Measurements from ENCODE around the gene PSORS1C2. TPM values are rescaled to one million over a fixed set of nuclear protein-coding genes. Genes with fewer than 3 reads are reported as not detected.

The PSORS1C2 gene
- total and polyA plus RNA-seq, 5 experiments from 2014 or later = not detected

DNA sequence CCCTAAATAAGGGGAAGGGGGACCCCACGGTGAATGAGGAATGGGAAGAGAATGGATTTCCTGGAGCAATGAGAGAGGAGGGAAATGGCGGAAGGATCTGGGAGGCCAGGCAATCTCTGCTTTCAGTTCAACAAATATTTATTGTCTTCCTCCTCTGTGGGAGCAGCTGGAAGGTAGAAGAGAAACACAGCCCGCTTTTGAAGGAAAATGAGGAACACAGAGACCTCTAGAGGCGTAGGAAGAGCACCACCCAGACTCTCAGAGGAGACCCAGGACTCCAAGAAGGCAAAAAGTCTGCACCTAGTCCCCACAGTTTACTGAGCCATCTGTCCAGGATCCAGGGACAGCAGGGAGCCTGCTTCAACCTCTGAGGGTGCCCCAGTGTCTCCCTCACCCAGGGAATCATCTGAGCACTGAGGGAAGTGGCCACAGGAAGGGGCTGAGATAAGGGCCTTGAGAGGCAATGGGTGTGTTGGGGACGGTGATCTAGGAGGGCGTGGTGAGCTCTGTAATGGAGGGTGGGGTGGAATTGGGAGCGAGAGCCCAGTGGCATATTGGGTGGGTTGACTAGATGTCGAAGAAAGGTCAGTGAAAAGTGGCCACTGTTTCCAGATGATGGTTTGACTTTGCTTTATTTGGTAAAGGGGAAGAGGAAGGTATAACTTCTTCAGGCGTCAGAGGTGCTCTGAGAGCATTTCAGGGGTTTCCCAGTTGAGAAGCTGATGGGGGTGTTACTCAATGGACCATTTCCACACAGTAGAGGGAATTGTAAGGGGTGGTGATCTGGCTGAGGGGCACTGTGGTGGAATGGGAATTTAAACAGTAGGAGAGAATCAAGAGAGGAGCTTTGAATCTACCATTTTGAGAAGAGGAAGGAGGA, 23.7 kb downstream of the PSORS1C2 start:
- no peaks in the 10 kb centered on the region for H3K9me3 Mint-ChIP-seq
- peaks cover 0 to 12% (median 6%) of the 10 kb centered on the region in 5 donors for H3K27me3 Mint-ChIP-seq
- POLR2A ChIA-PET = interaction anchor here (0.9 to 1.2 kb wide), 4 partner anchors 11 to 200 kb away, joined by 3 to 4 read pairs (median 3); no protein-coding TSS in a partner anchor
- H3K36me3 Mint-ChIP-seq = no peaks in the 10 kb centered on the region
- H3K4me3 Mint-ChIP-seq = no peak overlapping the region
- H3K4me1 Mint-ChIP-seq = peaks cover 3 to 8% (median 4%) of the 10 kb centered on the region in 4 donors
- DNase-seq (no peak), ATAC-seq (peak; percentile 63 to 72)
- peak overlapping the region in 2 of 10 donors; percentile 16 to 21 for H3K27ac Mint-ChIP-seq

DNA sequence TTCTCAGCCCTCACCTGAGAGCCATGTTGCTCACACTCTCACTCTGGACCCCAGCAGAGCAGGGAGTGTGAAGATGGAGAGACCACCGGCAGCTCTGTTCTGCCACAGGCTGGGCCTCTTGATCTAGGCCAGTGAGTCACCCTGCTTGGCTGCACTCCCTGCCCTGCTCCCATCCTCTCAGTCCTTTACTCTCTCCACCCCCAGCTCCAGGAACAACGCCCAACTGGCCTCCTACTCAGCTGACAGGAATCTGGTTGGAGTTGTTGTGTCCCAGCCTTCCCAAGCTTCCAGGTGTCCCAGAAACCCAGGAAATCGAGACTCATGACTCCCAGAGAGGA, 24.4 kb downstream of the PSORS1C2 start, which contains the start of gene PSORS1C1:
Gene PSORS1C1 (plus strand): TSS at position 260 of the 338 bp plus-strand sequence. CDS start 14,833 bp downstream, outside the sequence.
- no peak for ATAC-seq
- no peaks in the 10 kb centered on the region for H3K36me3 Mint-ChIP-seq
- peaks cover 3 to 8% (median 4%) of the 10 kb centered on the region in 4 donors for H3K4me1 Mint-ChIP-seq
- no peaks in the 10 kb centered on the region for H3K9me3 Mint-ChIP-seq
- peaks cover 2 to 13% (median 11%) of the 10 kb centered on the region in 5 donors for H3K27me3 Mint-ChIP-seq
- POLR2A ChIA-PET = interaction anchor here (0.9 to 1.2 kb wide), 4 partner anchors 10 to 199 kb away, joined by 3 to 4 read pairs (median 3); no protein-coding TSS in a partner anchor
- no peak for DNase-seq
- no peak within 1 kb of the TSS for H3K4me3 Mint-ChIP-seq
- H3K27ac Mint-ChIP-seq = peak within 1 kb of the TSS in 3 of 10 donors; percentile 16 to 21 (median 20)

DNA sequence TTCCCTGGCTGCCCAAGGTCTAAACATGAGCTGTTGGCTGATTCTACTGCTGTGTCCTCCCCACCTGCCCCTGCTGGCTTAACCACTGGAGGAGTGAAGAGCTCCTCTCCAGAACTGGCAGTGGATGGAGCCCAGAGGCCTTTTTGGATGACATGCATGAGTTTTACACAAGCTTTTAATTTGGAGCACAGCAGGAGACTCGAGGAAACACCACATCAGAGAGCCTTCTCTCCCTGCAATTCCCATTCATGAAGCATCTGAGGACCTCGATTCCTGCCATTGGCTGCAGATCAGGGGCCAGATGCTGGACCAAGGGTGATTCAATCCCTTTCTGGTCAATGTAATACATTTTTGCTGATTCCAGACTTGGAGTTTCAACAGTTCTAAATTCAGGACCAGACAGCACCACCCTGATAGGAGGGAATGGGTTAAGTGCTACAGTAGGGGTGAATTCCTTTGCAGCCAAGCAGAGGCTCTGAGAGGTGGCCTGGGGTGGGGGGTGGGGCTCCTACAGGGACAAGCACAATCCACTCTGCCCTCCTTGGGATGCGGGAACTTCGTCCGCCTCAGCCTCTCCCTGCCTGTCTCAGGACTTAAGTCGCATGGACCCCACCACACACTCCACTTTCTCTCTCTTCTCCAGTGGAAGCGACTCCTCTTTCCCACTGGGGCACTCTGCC, 24.9 kb downstream of the PSORS1C2 start:
- DNase-seq = no peak
- Mint-ChIP-seq H3K36me3 (no peaks in the 10 kb centered on the region), H3K9me3 (no peaks in the 10 kb centered on the region)

DNA sequence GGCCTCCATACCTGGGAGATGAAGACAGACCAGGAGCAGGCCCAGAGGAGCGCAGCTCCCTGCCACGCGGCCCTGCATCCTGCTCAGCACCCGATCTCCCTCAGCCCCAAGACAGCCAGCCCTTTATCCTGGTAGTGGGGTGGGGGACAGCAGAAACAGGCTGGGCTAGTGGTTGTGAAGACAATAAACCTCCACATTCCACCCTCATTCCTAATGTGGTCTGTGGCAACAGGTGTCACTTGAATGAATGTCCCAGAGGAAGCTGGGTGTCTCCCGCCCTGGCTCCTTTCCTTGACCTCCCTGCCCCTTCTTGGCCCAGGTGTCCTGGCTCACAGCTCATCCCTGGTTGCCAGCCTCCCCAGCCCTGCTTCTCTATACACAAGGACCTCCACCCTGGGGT, 26.4 kb downstream of the PSORS1C2 start, which contains the start of gene C6orf15:
Gene C6orf15 (minus strand): TSS at position 98 of the 400 bp plus-strand sequence. CDS start 20 bp downstream, at position 78.
- ATAC-seq (no peak), DNase-seq (no peak)
- peaks cover 2 to 15% (median 11%) of the 10 kb centered on the region in 5 donors for H3K27me3 Mint-ChIP-seq
- H3K27ac Mint-ChIP-seq = peak within 1 kb of the TSS in 4 of 10 donors; percentile 1 to 78 (median 10)
- no peaks in the 10 kb centered on the region for H3K36me3 Mint-ChIP-seq
- peaks cover 3 to 8% (median 5%) of the 10 kb centered on the region in 4 donors for H3K4me1 Mint-ChIP-seq
- no peak within 1 kb of the TSS for H3K4me3 Mint-ChIP-seq
- H3K9me3 Mint-ChIP-seq = no peaks in the 10 kb centered on the region
- POLR2A ChIA-PET = interaction anchor here (0.9 kb wide), 1 partner anchor 10 kb away, joined by 3 read pairs; no protein-coding TSS in a partner anchor

More for the DNA sequence above, 24.9 kb downstream of the PSORS1C2 start:
- Mint-ChIP-seq H3K4me1 (peaks cover 3 to 8% (median 5%) of the 10 kb centered on the region in 4 donors), H3K27ac (peak overlapping the region in 1 of 10 donors; percentile 20), H3K4me3 (no peak overlapping the region), H3K27me3 (peaks cover 2 to 15% (median 12%) of the 10 kb centered on the region in 5 donors)
- POLR2A ChIA-PET = interaction anchor here (0.9 kb wide), 2 partner anchors 16 to 20 kb away, joined by 3 read pairs; no protein-coding TSS in a partner anchor
- no peak for ATAC-seq

DNA sequence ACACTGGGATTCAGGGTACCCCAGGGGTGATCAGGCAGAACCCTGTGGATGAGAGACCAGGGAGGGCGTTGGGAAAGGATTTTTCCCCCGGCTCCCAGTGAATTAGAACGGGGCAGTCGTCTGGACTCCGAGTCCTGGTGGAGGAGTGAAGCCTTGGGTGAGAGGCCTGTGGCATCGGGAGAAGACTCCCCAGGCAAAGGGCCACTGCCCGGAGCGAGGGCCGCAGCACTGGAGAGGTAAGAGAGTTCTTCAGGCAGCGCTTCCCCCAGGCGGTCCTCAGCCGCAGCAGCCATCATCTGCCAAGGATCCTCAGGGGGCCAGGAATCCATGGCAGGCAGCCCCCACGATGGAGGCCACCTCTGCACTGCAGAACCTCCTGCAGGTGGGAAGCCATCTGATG, 27.2 kb downstream of the PSORS1C2 start:
- POLR2A ChIA-PET = interaction anchor here (1.2 kb wide), 1 partner anchor 21 kb away, joined by 4 read pairs; no protein-coding TSS in a partner anchor
- H3K27me3 Mint-ChIP-seq = peaks cover 2 to 15% (median 11%) of the 10 kb centered on the region in 5 donors
- DNase-seq (no peak), ATAC-seq (no peak)
- no peak overlapping the region for H3K4me3 Mint-ChIP-seq
- peaks cover 3 to 8% (median 5%) of the 10 kb centered on the region in 4 donors for H3K4me1 Mint-ChIP-seq
- H3K36me3 Mint-ChIP-seq = no peaks in the 10 kb centered on the region
- no peak overlapping the region for H3K27ac Mint-ChIP-seq
- H3K9me3 Mint-ChIP-seq = no peaks in the 10 kb centered on the region

DNA sequence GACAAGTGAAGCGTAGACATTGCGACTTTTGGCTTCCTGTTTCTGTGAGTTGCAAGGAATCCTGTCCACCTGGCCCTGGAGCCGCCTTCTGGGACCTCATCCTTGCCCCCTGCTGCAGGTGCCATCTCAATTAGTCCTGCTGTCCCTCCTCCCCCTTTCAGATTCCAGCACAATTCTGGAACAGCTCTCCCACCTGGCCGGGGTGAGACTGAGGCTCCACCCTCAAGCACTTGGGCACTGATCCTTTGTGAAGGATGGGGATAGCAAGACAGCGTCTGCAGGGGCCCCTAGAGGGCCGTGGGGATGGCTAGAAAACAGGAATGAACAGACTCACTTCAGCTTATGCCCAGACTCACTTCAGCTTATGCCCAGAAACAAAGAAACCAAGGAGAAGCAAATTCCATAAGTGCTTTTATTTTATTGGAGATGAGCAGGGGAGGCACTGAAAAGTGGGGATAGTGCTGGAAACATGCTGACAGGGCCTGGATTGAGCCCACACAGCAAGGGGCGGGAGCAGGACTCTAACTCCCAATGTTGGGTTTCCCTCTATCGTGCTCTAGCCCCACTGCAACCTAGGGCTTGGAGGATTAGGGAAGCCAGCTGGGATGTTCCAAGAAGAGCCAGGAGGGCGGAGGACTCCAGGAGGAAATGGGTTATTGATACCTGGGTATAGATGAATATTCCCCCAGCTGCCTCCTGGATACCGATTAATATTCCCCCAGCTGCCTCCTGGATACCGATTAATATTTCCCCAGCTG, 27.9 kb downstream of the PSORS1C2 start:
- H3K36me3 Mint-ChIP-seq = no peaks in the 10 kb centered on the region
- POLR2A ChIA-PET = interaction anchor here (1.2 kb wide), 1 partner anchor 20 kb away, joined by 4 read pairs; no protein-coding TSS in a partner anchor
- H3K27ac Mint-ChIP-seq = peak overlapping the region in 1 of 10 donors; percentile 1
- peaks cover 2 to 15% (median 8%) of the 10 kb centered on the region in 5 donors for H3K27me3 Mint-ChIP-seq
- H3K4me3 Mint-ChIP-seq = no peak overlapping the region
- H3K4me1 Mint-ChIP-seq = peaks cover 3 to 8% (median 5%) of the 10 kb centered on the region in 4 donors
- H3K9me3 Mint-ChIP-seq = no peaks in the 10 kb centered on the region
- ATAC-seq = no peak
- no peak for DNase-seq

DNA sequence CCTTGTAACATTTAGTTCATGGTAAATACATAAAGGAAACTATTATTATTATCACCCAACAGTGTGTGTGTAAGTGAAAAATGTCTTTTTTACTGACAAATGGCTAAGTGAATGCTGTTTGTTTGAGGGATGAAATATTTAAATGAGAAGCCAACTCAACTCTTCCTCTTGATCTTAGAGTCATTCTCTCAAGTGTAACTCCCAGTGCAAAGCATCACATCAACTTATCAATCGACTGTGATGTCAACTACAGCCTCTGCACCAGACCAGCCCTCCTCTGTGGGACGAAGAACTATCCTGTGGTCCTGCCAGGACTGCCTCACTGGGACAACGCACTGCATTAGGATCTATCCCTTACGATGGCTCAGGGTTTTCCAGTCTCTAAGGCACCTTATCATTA, 31.8 kb downstream of the PSORS1C2 start:
- H3K9me3 Mint-ChIP-seq = no peaks in the 10 kb centered on the region
- H3K4me1 Mint-ChIP-seq = peaks cover 3 to 6% (median 4%) of the 10 kb centered on the region in 4 donors
- no peaks in the 10 kb centered on the region for H3K36me3 Mint-ChIP-seq
- H3K4me3 Mint-ChIP-seq = no peak overlapping the region
- ATAC-seq (no peak), DNase-seq (no peak)
- H3K27me3 Mint-ChIP-seq = peaks cover 0 to 11% (median 6%) of the 10 kb centered on the region in 5 donors
- POLR2A ChIA-PET = no interaction called here
- no peak overlapping the region for H3K27ac Mint-ChIP-seq

DNA sequence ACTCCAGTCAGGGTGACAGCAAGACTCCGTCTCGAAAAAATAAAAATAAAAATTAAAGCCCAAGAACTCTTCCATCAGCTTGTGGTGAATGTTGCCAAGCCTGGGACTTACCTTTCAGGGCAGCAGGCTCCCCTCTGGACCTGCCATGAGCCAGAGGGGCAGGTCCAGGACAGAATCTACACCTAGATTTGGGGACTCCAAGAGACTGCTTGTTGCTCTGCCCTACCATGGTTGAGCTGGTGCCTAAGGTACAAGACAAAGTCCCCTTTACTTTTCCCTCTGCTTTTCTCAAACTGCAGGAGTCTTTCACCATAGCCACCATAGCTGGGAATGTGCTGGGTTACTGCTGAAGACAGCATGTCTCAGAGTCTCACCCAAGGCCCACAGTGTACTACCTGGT, 35.7 kb downstream of the PSORS1C2 start:
- peak overlapping the region in 1 of 10 donors; percentile 60 for H3K27ac Mint-ChIP-seq
- DNase-seq = no peak
- peaks cover 3 to 6% (median 4%) of the 10 kb centered on the region in 4 donors for H3K4me1 Mint-ChIP-seq
- POLR2A ChIA-PET = interaction anchor here (0.8 to 1.5 kb wide), 4 partner anchors 9 to 24 kb away, joined by 3 to 6 read pairs (median 4); partner anchors contain the start of gene C6orf15
- no peaks in the 10 kb centered on the region for H3K27me3 Mint-ChIP-seq
- H3K9me3 Mint-ChIP-seq = no peaks in the 10 kb centered on the region
- no peak for ATAC-seq
- H3K36me3 Mint-ChIP-seq = no peaks in the 10 kb centered on the region
- no peak overlapping the region for H3K4me3 Mint-ChIP-seq

DNA sequence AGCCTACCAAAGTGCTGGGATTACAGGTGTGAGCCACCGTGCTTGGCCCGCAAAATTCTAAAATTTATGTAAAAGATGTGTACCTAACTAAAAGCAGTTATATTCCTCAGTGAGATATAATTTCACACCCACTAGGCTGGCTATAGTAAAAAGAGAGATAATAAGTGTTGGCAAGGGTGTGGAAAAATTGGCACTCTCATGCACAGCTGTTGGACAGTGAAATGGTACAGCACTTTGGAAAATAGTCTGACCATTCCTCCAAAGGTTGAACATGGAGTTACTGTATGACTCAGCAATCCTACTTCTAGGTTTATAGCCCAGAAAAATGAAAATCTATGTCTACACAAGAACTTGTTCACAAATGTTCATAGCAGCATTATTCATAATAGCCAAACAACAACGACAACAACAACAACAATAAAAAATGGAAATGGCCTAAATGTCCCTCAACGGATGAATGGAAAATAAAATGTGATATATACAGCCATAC, 40.4 kb downstream of the PSORS1C2 start:
- H3K9me3 Mint-ChIP-seq = no peaks in the 10 kb centered on the region
- ATAC-seq = no peak
- no peak overlapping the region for H3K27ac Mint-ChIP-seq
- DNase-seq = no peak
- no peaks in the 10 kb centered on the region for H3K27me3 Mint-ChIP-seq
- no peaks in the 10 kb centered on the region for H3K36me3 Mint-ChIP-seq
- H3K4me3 Mint-ChIP-seq = no peak overlapping the region
- POLR2A ChIA-PET = interaction anchor here (0.6 kb wide), 1 partner anchor 16 kb away, joined by 3 read pairs; the partner anchor contains the start of gene PSORS1C1
- peaks cover 24 to 48% (median 42%) of the 10 kb centered on the region in 4 donors for H3K4me1 Mint-ChIP-seq

DNA sequence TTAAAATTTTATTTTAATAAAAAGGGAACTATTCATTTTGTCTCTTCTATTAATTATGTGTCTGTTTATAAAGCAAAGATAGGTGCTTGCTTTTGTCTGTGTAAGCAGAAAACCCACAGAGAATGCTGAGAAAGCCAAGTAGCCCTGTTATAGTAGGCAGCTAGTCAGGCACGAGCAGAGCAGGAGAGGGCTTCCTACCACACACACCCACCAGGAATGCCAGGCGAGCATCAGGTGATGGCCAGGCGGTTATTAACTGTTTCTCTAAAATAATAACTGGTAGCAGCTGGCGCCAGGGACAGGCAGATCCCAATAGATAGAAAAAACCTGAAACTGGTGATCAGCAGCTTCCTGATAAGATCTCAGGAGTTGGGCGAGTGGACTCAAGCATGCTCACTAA, 42.2 kb downstream of the PSORS1C2 start:
- peak overlapping the region in 4 of 10 donors; percentile 63 to 86 (median 74) for H3K27ac Mint-ChIP-seq
- DNase-seq = no peak
- no peaks in the 10 kb centered on the region for H3K27me3 Mint-ChIP-seq
- no peak for ATAC-seq
- peak overlapping the region in 4 of 10 donors; percentile 22 to 54 (median 34) for H3K4me3 Mint-ChIP-seq
- no peaks in the 10 kb centered on the region for H3K36me3 Mint-ChIP-seq
- no peaks in the 10 kb centered on the region for H3K9me3 Mint-ChIP-seq
- peaks cover 20 to 44% (median 42%) of the 10 kb centered on the region in 4 donors for H3K4me1 Mint-ChIP-seq
- POLR2A ChIA-PET = interaction anchor here (0.6 to 1.1 kb wide), 5 partner anchors 9 to 436 kb away, joined by 3 to 4 read pairs (median 4); no protein-coding TSS in a partner anchor

DNA sequence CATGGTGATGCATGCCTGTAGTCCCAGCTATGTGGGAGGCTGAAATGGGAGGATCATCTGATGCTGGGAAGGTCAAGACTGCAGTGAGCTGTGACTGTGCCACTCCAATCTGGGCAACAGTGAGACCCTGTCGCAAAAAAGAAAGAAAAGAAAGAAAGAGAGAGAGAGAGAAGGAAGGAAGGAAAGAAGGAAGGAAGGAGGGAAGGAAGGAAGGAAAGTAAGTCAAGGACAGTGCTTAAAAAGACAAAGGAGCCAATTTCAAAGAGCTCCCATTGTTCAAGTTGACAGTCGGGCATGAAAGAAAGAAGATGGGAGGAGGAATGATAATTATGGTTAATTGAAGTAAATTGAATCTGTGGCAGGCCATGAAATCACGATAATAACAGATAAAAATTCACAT, 42.7 kb downstream of the PSORS1C2 start:
- Mint-ChIP-seq H3K27ac (peak overlapping the region in 5 of 10 donors; percentile 41 to 99 (median 86)), H3K4me3 (peak overlapping the region in 4 of 10 donors; percentile 13 to 66 (median 48)), H3K27me3 (no peaks in the 10 kb centered on the region), H3K4me1 (peaks cover 20 to 44% (median 42%) of the 10 kb centered on the region in 4 donors), H3K36me3 (no peaks in the 10 kb centered on the region), H3K9me3 (no peaks in the 10 kb centered on the region)
- POLR2A ChIA-PET = interaction anchor here (0.9 to 1.1 kb wide), 3 partner anchors 9 to 140 kb away, joined by 3 to 4 read pairs (median 4); no protein-coding TSS in a partner anchor
- DNase-seq = no peak
- no peak for ATAC-seq
